NCI-H2227 (cell line): Measurements from ENCODE around the gene SOX21.
"Not testable (repeated sequence)": the region's sequence is repeated elsewhere in the genome, so short reads cannot be mapped to it uniquely, and the experiment has no call there.

ENCODE experiments used
- DNase-seq: peaks from one replicate; lab custom pipeline; 2025; ENCODE audit not compliant: unreplicated experiment; lab: John Stamatoyannopoulos, UW

The SOX21 gene

DNA sequence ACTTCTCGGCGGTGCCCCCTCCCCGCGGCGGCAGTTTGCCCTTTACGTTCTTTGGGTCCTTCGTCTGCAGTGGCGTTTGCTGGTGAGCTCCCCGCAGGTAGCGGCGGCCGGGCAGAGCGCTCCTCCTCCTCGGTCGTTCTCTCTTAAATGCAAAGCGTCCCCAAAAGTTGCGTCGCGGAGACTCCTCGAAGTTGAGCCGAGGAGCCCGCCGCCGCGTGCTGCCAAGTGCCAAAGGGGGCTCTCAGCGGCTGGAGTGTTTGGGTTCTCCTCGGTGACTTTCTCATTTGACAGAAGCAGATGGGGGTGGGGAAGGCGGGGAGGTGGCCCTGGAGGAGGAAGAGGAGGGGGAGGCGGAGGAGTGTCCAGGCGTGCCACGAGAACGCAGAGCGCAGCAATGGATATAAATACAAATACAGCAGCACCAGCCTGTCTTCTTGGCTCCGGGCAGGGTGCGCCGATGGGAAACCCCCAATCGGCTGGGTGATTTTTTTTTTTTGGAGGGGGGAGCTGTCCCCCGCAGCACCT lies at the start of gene SOX21:
SOX21 (minus strand) TSS at position 259 of the 525 bp plus-strand sequence. CDS start 496 bp downstream, outside the sequence.
- no peak for DNase-seq

- DNase-seq, result no peak
Measured at GRCh38 chr13:94761407-94761806, 49.1 kb upstream of the SOX21 start.

DNA sequence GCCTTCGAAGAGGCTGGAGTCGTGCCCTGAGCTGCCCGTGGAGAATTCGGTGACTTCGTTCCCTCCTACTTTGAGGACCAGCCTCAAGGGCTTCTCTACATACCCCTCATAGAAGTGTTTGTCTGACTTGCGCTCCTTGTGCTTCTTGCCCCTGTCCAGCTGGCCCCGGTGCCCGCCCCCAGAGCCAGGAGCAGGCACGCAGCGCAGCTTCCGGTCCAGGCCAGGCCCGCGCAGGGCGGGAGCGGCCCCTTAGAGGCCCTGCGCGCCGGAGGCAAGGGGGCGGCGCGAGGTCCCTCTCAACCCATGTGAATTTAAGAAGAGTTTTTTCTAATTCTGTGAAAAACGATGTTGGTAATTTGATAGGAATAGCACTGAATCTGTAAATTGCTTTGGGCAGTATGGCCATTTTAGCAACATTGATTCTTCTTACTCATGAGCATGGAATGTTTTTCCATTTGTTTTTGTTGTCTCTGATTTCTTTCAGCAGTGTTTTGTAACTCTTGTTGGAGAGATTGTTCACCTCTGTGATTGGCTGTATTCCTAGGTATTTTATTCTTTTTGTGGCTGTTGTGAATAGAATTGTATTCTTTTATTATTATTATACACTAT lies 46.9 kb upstream of the SOX21 start:
- DNase-seq, result no peak

GRCh38 chr13:94758436-94758960 lies 46.2 kb upstream of the SOX21 start:
- no peak for DNase-seq

DNA sequence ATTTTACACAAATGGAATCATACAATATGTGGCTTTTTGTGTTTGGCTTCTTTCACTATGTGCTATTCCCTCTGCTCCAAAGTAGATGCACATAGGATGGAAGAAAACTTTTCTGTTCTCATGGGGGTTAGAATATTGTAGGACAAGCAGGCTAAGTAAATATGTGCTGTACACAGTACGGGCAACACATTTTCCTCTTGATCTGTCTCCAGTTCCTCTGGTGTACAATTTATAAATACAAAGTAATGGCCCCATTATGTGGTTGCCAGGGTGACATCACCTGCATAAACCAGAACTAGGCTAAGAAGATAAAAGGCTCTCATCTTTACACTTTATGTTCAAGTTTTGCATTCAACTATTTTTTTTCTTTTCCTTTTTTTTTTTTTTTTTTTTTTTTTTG lies 41.0 kb upstream of the SOX21 start:
- no peak for DNase-seq

DNA sequence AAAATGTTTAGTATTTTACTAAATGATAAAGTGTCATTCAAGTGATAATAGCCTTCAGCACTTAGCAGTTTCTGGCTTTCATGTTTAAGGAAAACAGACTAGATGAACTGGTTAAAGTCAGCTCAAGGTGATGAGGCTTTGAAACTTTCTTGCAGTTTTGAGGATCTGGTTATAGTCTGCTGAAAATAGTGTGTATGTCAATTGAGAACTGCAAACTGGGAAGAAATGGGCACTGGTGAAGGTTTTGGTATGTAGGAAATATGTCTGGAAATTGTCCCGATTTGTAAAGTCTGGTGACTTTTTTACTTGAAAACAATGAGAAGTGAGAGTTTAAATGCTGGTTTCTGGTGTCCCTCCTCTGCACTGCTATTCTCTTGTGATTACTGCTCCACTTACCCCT lies 36.8 kb upstream of the SOX21 start:
- DNase-seq, result no peak

GRCh38 chr13:94739235-94739634 lies 26.9 kb upstream of the SOX21 start:
- no peak for DNase-seq

- no peak for DNase-seq
Measured at GRCh38 chr13:94731028-94731427, 18.7 kb upstream of the SOX21 start.

GRCh38 chr13:94729941-94730340 lies 17.6 kb upstream of the SOX21 start:
- DNase-seq, result not testable (repeated sequence)

DNA sequence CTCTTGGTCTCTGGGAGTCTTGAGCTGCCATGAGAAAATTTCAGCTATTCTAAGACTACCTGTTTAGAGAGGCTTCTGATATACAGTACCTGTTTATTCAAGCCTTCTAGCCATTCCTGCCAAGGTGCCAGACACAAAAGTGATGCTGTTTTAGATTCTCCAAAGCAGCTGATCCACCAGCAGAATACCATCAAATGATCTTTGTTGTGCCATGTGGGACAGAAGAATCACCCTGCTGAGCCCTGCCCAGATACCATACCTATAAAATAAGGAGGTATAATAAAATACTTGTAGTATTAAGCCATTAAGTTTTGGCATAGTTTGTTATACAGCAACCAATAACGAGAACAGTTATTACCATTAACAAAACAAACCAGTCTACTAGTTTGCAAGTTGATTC lies 14.1 kb upstream of the SOX21 start:
- DNase-seq, result no peak

GRCh38 chr13:94722609-94723345 lies 10.4 kb upstream of the SOX21 start:
- DNase-seq, result no peak

DNA sequence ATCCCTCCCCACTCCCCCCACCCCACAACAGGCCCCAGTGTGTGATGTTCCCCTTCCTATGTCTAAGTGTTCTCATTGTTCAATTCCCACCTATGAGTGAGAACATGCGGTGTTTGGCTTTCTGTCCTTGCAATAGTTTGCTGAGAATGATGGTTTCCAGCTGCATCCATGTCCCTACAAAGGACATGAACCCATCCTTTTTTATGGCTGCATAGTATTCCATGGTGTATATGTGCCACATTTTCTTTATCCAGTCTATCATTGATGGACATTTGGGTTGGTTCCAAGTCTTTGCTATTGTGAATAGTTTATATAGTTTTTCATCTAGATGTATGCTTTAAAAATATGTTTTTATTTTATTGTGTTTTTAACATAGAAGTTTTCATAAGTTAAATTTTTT lies 6.4 kb upstream of the SOX21 start:
- not testable (repeated sequence) for DNase-seq

DNA sequence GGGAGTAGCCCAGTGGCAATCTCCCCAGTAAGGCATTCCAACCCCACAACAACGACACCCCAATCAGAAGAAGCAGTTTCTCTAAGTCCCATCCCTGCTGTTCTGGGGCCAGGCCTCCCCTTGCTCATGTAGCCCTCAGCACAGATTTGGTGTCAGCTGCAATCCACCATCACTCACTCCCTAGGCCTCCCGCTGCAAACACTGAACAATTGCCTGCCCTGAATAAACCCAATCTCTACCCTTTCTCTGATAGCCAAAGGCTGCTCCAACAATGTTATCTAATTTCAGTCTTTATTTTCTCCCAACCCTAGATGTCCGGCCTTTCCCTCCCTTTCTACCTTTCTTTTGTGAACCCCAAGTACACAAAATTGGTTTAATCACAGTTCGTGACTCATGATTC lies 5.6 kb upstream of the SOX21 start:
- no peak for DNase-seq

- DNase-seq, result no peak
Measured at GRCh38 chr13:94716016-94716415, 3.7 kb upstream of the SOX21 start.

DNA sequence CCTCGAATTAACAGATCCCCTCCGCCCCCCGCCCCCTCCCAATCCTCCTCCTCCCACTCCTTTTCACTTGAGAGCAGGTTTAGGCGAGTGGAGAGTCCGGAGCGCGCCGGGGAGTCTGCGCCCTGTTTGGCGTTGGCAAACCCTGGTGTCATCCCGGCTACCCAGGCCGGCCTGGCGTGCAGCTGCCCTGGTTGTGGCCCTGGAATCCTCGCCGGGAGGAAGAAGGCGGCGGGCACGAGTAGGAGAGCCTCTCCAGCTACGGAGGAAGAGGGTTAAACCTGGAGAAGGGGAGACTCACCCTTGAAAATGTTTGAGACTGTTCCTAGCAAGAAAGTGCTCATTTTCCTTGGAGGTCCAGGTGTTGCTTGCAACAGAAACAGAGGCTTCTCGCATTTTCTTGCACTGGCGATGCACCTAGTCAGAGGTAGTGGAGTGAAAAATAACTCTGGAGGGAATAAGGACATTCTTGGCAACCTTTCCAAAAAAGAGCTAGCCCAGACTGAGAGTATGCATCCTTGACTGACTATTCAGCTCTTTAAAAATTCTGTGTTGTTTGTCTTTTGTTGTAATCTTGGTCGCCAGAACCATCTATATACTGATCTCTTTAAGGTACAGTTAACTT lies 1.3 kb upstream of the SOX21 start:
- no peak for DNase-seq

DNA sequence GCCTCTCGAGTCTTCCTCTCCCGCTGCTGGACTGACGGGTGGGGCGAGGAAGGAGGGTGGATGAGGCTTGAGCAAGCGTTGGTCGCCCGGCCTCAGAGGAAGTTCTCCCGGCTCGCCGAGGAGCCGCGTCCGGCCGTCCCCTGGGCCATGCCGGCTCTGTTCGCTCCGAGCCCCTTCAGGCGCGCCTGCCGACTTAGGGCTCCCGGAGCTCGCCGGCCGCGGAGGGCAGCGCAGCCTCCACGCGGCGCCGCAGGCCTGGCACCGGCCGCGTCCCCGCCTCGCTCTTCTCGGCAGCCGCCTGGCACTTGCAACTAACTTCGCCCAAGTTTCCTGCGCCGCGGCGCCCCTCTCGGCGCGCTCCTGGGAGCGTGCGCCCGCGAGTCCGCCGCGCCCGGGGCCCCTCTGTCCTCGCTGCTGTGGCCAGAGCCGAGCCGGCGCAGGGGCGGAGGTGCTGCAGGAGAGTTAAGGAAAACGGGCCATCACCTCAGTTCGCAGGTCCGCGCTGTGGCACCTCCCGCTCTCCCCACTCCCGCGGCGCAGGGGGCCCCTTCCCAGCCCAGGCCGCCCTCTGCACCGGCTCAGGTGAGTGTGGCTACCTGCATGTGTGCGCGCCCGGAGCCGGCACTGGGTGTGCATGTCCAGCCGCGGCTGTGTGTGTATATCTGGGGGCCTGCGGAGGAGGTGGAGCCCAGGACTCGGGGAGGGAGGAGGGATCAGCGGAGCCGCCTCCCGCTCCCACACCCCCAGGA lies 641 bp upstream of the SOX21 start:
- DNase-seq, result peak; percentile 6

DNA sequence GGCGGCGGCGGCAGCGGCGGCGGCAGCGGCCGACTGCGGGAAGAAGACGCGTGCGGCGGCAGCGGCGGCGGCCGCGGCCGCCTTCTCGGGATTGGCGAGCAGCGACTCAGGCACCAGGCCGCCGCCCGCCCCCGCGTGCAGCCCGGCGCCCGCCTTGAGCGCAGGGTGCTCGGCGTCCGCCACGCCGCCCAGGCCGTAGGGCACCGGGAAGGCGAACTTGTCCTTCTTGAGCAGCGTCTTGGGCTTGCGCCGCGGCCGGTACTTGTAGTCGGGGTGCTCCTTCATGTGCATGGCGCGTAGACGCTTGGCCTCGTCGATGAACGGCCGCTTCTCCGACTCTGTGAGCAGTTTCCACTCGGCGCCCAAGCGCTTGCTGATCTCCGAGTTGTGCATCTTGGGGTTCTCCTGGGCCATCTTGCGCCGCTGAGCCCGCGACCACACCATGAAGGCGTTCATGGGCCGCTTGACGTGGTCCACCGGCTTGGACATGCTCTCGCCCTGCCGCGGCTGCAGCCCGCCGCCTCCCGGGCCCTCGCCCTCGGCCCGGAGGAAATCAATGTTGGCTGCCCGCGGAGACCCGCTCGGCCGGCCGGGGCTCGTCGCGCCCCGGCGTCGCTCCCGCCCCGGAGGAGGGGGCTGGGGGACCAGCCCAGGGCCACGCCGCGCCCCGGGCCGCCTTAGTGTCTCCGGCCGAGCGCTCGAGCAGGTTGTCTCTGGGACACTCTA lies 621 bp downstream of the SOX21 start:
- DNase-seq, result peak; percentile 37

DNA sequence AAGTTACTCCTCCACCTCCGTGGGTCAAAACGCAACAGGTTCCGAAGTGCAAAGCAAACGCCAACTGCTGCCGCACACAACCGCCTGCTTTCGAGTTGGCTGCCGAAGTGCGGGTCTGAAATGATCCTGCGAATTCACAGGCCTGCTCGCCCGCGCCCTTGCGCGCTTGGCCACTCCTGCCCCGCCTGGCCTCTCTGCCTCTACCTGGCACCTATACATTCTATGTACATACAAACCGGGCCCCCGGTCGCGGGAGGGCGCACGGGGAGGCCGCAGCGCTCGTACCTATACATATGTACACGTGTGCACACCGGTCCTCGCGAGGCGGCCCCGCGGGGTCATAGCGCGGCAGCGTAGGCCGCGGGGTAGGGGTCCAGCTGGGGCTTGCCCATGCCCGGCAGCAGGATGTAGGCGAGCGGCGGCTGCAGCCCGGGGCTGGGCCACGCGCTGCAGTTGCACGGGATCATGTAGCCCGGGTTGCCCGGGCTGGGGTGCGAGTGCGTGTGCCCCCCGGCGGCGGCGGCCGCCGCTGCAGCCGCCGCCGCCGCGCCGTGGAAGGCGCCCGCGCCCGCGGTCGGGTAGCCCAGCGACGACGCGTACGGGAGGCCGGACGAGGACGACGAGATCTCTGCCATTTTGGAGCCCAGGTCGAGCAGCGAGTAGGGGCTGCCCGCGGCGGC lies 1.3 kb downstream of the SOX21 start:
- peak; percentile 37 for DNase-seq

- no peak for DNase-seq
Measured at GRCh38 chr13:94710065-94710781, 2.1 kb downstream of the SOX21 start.
